ENCODE measurements around the gene SGTB.
"Not testable (repeated sequence)": the region's sequence is repeated elsewhere in the genome, so short reads cannot be mapped to it uniquely, and the experiment has no call there.

Gene SGTB

GRCh38 chr5:65734196-65734775 lies 12.4 kb upstream of the SGTB start:
- not testable (repeated sequence) for DNase-seq

DNA sequence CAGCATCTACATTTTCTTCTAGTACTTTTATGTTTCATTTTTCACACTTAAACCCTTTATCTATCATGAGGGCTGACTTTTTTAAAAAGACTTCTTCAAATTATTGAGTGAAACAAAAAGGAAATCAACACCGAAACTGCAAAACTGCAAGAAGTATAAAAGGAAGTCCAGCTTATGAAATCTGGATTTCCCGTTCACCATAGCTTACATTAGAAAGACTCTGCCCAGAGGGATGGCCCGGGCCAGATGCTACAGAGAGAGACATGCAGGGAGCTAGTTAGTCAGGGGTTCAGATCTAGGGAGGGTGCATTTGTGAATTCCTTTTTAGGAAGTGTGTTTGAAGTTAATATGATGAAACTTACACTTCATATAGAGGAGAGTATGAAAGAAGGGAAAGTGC lies 10.1 kb upstream of the SGTB start:
- not testable (repeated sequence) for DNase-seq

- no peak for DNase-seq
Measured at GRCh38 chr5:65730910-65731309, 9.0 kb upstream of the SGTB start.

- no peak for DNase-seq
Measured at GRCh38 chr5:65728218-65728617, 6.3 kb upstream of the SGTB start.

DNA sequence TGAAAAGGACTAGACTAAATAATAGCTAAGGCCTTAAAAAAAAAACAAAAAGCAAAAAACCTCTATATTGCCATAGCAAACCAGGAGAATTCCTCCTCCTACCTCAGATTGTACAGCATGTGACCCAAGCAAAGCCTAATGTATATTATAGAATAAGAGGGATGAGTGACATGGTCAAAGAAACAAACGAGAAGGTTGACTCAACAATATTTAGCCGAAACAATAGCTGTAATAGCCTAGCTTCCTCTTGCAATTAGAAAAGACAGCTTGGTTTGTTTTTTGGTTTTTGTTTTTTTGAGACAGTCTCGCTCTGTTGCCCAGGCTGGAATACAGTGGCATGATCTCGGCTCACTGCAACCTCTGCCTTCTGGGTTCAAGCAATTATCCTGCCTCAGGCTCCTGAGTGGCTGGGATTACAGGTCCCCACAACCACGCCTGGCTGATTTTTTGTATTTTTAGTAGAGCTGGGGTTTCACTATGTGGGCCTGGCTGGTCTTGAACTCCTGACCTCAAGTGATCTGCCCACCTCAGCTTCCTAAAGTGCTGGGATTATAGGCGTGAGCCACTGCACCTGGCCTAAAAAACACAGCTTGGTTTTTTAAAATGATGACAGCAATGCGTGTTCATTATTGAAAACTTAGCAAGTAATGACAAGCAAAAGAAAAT lies 5.7 kb upstream of the SGTB start:
- no peak for DNase-seq

DNA sequence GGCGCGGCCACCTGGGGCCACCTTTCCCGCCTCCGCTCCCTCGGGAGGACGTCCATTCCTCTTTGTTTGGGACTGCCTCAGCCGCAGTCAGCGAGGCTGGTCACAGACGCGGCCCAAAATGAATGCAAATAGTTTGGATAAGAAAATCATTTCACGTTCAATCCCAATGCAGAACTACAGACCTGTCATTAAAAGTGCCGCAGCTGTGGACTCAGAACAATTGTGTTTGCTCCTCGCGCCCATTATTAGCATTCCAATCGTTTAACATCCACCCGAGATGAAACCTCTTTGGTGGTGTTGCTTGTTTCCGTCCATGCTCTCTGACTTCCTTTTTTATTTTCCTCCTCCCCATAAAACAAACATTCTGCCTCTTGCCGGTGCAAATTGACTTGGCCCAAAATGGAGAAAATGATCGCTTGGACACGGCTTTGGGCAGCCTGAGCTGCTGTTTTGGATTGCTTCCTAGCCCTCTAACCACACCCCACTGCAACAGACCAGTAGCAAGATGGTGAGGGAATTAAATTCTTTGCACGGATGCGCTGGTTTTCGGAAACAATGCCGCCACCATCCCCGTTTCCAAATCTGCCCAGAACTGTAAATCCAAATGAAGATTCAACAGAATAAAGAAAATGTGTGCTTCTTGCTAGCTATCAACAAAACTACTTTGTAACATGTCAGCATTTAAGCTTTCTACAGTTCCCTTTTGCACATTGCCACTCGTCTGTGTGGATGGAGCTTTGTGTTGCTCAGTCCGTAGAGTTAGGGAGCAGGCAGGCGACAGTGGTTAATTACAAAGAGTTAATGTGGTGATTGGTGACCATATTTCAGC lies 880 bp upstream of the SGTB start:
- no peak for DNase-seq

DNA sequence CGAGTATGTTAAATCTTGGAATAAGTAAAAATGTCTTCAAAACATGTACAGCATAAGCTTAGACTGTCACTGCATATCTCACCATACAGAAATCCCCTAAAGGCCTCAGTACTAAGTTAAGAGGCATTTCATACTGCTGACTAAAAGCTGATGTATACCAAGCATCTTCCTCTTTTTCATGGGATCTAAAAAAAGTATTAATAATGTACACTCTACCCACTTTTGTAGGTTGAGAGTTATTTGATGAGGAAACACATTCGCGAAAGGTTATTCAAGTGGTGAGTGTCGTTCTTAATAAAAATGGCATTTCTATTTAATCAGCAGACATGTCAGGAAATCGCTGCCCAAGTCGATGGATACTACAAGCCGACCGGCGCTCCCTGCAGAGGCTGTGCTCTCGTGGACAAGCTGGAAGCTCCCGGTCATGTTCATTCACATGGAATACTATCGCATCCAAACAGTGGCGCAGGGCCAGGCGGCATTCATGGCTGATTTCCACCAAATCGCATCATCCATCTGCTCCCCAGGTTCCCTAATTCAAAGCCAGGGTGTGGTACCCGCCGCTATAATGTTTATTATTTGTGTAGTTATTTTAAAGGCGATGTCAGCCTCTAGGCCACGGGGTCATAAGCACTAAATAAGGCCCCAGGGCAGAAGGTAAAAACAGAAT lies 724 bp downstream of the SGTB start:
- DNase-seq: peak; percentile 23

GRCh38 chr5:65718576-65719310 lies 3.2 kb downstream of the SGTB start:
- DNase-seq: no peak

GRCh38 chr5:65708145-65708544 lies 13.8 kb downstream of the SGTB start:
- no peak for DNase-seq

DNA sequence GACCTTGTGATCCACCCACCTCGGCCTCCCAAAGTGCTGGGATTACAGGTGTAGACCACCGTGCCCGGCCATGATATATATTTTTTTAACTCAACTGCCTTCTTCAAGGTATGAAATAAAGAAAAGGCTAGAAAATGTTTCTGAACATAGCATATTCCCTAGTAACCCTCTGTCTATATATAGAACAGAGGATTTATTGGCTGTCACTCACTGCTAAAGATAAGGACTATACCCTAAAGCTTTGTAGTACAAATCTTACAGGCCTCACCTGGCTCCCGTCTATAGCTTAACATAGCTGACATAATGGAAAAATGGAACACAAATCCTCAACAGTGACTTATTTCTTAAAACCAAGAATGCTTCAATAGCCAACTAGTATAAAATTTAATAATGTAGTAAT lies 14.2 kb downstream of the SGTB start:
- DNase-seq: no peak

GRCh38 chr5:65704621-65705239 lies 17.2 kb downstream of the SGTB start:
- no peak for DNase-seq

DNA sequence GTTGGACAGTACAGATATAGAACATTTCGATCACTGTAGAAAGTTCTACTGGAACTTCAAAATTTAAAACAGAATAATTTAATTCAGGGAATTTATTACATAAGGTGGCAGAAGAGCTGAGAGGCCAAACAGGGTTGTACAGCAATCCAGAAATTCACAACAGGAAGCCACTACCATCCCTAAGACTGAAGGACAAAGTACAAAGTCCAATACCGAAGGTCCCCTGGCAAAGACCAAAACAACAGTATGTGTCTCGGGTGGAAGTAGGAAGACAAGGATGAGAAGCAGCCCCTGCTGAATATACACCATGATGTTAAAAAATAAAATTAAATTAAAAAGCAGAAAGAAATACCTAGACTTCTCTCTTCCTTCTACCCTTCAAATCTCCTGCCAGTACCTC lies 19.9 kb downstream of the SGTB start:
- DNase-seq: no peak

DNA sequence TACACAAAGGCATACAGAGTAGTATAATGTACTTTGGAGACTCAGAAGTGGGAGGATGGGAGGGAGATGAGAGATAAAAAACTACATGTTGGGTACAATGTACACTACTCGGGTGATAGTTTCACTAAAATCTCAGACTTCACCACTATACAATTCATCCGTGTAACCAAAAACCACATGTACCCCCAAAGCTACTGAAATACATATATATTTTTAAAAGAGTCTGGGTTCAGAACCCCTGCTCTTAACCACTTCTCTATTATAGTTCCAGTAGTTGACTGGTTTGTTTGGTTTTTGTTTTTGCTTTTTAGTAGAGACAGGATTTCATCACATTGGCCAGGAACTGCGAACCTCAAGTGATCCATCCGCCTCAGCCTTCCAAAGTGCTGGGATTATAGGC lies 22.6 kb downstream of the SGTB start:
- no peak for DNase-seq

DNA sequence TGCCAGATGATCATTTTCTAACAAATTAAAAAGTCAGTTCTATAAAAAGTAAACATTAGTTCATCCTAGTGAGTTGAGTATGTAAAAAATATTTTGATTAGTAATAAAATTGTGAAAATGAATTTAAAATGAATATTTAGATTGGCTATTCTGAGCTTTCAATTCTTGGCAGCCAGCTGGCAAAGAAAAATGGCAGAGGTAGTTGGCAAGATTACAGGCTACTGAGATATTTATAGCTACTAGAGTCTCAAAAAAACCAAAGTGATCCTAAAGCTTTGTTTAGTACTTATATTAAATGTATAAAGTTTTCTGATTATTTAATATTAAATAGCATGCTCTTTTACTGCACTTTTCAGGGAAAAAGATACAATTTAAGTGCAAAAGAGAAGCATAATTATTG lies 25.0 kb downstream of the SGTB start:
- no peak for DNase-seq

- no peak for DNase-seq
Measured at GRCh38 chr5:65695896-65696295, 26.0 kb downstream of the SGTB start.

- DNase-seq: no peak
Measured at GRCh38 chr5:65695162-65695755, 26.6 kb downstream of the SGTB start.

DNA sequence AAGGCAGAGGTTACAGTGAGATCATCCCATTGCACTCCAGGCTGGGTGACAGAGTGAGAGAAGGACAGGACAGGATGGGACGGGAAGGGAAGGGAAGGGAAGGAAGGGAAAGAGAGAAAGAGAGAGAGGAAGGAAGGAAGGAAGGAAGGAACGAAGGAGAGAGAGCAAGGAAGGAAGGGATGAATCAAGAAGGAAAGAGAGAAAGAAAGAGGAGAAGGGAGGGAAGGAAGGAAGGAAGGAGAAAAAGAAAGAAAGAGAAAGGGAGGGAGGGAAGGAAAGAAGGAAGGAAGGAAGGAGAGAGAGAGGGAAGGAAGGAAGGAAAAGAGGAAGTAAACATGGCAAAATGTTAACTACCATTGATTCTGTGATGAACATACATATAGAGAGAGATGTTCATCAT lies 28.8 kb downstream of the SGTB start:
- DNase-seq: no peak

GRCh38 chr5:65682148-65682547 lies 39.8 kb downstream of the SGTB start:
- no peak for DNase-seq

DNA sequence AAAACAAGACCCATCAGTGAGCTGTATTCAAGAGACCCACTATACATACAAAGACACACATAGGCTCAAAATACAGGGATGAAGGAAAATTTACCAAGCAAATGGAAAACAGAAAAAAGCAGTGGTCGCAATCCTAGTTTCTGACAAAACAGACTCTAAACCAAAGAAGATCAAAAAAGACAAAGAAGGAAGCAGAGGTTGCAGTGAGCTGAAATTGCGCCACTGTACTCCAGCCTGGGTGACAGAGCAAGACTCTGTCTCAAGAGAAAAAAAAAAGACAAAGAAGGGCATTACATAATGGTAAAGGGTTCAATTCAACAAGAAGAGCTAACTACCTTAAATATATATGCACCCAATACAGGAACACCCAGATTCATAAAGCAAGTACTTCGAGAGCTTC lies 45.9 kb downstream of the SGTB start:
- not testable (repeated sequence) for DNase-seq

DNA sequence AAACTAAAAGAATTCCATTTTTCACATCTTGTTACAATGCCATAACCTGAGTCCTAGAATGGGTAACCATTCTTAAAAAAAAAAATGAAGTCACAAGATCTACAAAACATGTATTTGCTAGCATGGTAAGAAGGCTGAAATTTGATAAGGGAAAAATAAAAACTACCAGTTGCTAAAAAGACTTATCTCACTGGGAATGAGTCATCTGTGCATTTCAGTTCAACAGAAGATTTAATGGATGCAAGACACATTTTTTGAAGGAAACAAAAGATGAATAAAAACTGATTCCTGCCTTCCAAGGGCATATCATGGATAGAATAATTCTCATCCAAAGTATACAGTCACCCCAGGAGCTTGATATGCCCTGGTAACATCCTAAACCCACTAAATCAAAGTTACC lies 47.2 kb downstream of the SGTB start:
- DNase-seq: no peak

GRCh38 chr5:65672796-65673195 lies 49.1 kb downstream of the SGTB start:
- no peak for DNase-seq

DNA sequence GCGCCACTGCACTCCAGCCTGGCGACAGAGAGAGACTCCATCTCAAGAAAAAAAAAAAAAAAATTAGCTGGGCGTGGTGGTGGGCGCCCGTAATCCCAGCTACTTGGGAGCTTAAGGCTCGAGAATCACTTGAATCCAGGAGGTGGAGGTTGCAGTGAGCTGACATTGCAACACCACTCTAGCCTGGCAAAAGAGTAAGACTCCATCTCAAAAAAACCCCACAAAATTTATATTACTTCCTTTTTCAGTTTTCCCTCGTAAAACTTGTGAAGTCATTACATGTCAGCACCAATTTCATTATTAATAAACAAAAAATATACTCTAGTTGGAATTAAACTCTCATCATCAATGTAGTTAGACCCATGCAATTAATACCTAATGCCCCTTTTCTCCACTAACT lies 53.2 kb downstream of the SGTB start:
- no peak for DNase-seq
